ENCODE measurements around the gene ZBTB22. TPM values are rescaled to one million over a fixed set of nuclear protein-coding genes. Genes with fewer than 3 reads are reported as not detected.
"Not testable (repeated sequence)": the region's sequence is repeated elsewhere in the genome, so short reads cannot be mapped to it uniquely, and the experiment has no call there.

The ZBTB22 gene
- total RNA-seq, 1 donor from 2014 or later, result 10.6 TPM

DNA sequence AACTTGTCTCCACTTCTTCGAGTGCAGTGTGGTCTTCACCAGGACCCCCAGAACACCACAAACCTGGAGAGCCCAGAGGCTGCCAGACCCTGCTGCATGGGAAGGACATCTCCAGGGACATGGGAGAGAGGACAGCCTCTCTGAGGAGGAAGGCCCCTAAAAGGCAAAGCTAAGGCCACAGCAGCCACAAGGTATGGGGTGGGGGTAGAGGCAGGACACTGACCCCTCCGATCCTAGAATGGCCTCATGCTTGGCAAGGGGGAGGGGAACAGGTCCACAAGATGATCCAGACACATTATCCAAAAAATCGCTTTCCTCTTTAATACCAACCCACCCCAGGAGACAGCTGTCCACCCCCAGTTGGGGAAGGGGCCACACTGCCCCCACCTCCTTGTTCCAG is 38.7 kb downstream of the ZBTB22 start:
- ATAC-seq, result no peak

DNA sequence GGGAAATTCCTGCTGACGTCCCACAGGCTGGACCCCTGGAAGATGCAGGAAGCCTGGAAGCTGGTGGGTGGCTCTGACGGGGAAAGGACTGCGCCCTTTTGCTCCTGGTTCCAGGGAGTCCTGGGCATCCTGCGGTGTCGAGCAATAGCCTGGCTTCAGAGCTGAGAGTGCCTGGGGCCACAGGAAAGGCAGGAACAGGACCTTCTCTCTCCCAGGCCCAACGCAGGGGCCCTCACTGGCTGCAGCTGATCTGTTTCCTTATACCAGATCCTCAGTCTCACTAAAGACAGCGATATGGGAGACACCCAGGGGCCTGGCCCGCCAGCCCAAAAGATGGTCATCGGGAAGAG is 39.2 kb downstream of the ZBTB22 start:
- ATAC-seq, result no peak

DNA sequence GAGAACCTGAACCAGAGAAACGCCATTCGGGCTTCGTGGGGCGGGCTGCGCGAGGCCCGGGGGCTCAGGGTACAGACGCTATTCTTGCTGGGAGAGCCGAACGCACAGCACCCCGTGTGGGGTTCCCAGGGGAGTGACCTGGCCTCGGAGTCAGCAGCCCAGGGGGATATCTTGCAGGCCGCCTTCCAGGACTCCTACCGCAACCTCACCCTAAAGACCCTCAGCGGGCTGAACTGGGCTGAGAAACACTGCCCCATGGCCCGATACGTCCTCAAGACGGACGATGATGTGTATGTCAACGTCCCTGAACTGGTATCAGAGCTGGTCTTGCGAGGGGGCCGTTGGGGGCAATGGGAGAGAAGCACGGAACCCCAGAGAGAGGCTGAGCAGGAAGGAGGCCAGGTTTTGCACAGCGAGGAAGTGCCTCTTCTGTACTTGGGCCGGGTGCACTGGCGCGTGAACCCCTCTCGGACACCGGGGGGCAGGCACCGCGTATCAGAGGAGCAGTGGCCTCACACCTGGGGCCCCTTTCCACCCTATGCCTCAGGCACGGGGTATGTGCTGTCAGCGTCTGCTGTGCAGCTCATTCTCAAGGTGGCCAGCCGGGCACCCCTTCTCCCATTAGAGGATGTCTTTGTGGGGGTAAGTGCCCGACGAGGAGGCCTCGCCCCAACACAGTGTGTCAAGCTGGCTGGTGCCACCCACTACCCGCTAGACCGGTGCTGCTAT is 39.7 kb downstream of the ZBTB22 start:
- peak; percentile 3 for ATAC-seq

- peak; percentile 85 for ATAC-seq
Measured at GRCh38 chr6:33276864-33277662, 40.5 kb downstream of the ZBTB22 start, which contains the start of gene B3GALT4. TSS of gene B3GALT4 (plus strand) at chr6:33277123. CDS start at chr6:33277420, 297 bp downstream.

- ATAC-seq, result no peak
Measured at GRCh38 chr6:33276581-33276863, 41.0 kb downstream of the ZBTB22 start.

DNA sequence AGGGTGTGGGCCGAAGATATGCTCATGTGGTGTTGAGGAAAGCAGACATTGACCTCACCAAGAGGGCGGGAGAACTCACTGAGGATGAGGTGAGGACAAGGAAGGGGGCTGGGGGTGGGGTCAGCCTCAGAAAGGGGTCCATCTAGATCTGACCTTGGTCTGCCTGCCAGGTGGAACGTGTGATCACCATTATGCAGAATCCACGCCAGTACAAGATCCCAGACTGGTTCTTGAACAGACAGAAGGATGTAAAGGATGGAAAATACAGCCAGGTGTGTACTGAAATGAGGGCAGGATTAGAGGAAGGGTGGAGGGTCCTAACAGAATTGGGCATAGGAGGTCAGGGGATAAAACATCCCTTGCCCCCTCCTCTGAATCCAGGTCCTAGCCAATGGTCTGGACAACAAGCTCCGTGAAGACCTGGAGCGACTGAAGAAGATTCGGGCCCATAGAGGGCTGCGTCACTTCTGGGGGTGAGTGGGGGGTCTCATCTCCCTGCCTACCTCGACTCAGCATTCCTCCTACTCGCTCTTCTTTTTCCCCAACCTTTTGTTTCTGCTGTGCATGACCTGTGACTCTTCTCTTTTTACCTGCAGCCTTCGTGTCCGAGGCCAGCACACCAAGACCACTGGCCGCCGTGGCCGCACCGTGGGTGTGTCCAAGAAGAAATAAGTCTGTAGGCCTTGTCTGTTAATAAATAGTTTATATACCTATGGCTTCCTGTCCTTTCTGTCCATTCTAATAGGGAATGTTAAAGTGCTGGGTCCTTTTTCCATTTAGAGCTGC is 41.6 kb downstream of the ZBTB22 start:
- not testable (repeated sequence) for ATAC-seq

DNA sequence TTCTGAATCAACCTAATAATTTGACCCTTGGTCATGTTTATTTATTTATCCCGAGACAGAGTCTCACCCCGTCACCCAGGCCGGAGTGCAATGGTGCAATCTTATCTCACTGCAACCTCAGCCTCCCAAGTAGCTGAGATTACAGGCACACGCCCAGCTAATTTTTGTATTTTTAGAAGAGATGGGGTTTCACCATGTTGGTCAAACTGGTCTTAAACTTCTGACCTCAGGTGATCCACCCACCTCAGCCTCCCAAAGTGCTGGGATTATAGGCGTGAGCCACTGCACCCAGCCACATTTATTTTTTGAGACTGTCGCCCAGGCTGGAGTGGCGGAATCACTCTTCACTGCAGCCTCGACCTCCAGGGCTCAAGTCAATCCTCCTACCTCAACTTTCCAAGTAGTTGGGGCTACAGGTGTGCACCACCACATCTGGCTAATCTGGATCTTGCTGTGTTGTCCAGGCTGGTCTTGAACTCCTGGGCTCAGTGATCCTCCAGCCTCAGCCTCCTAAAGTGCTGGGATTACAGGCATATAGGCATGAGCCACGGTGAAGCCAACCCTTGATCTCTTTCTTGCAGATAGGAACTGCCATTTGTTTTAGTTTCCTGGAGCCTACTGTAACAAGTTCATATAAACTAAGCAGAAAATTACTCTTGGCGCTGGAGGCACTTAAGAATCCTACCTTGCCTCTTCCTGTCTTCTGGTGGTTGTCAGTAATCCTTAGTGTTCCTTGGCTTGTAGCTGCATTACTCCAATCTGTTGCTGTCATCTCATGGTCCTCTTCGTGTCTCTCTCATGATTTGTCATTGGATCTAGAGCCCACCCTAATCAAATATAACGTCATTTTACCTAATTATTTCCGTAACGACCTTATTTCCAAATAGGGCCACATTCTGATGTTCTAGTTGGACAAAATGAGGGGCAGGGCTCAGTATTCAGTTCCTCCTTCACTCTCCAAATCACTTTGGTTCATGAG is 43.3 kb downstream of the ZBTB22 start:
- no peak for ATAC-seq

DNA sequence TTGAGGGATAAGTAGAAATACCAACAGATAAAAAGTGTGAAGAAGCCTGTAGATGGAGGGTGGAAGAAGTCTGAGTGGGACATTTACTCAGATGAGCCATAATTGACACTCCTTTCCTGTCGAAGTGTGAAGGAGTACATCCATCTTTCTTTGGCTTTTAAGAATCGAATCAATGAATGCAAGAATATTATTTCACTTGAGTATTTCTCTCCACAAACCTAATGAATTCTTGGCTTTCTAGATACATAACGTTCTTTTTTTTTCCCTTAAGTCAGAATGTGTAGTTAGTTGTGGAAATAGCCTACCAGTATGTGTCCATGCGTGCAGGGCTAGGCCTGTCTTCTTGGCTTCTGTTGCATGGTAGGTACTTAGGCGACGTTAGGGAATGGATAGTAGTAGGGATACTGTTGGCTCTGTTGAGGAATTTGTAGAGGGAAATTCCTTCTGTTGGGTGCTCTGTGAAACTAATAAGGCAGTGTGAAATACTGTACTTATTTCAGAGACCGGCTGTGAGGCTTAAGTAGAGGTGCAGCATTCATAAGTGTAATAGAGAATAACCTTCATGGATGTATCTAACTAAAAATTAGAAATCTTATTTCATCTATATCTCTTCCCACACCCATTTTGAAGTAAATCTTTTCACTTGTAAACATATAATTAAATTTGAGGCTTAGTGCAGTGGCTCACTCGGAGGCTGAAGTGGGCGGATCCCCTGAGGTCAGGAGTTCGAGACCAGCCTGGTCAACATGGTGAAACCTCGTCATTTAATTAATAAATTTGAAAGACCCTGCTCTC is 44.2 kb downstream of the ZBTB22 start:
- ATAC-seq, result no peak

GRCh38 chr6:33272275-33273128 is 45.0 kb downstream of the ZBTB22 start:
- peak; percentile 1 for ATAC-seq

DNA sequence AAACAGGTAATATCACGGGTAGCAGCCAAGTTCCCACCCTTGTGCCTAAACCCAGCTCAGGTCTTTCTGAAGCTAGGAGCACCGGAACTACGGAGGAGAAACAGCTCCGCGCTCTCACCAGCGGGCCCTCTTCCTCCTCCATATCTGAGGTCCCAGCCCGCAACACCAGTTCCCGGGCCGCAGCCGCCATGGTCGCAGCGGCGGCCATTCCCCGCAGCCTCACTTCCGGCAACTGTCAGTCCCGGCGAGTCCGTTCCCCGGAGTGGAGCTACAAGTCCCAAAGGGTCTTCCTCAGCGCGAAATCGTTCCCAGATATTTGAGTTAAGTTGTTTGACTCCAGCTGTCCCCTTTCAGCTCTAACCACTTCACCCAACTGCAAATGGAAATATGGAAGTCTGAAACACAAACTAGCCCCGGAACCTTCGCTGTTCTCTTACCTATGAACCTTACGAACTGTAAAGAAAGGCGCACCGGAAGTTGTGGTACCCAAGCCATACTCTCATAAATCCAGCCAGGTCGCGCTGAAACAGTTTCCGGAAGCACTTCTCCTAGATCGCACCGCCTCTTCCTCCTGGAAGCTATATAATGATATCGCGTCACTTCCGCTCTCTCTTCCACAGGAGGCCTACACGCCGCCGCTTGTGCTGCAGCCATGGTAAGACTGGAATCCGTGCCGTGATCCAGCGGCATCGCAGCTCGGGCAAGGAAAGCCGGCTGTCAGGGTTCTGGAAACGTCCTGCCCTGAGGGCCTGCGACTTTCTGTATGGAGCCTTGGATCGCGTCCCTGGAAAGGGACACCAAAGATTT is 45.9 kb downstream of the ZBTB22 start, which contains the start of the genes RPS18 and VPS52:
Gene RPS18 (plus strand): TSS at position 608 of the 807 bp plus-strand sequence. CDS start 45 bp downstream, at position 653.
Gene VPS52 (minus strand): TSS at position 409 of the 807 bp plus-strand sequence. CDS start 201 bp downstream, at position 208.
- ATAC-seq, result peak; percentile 86

DNA sequence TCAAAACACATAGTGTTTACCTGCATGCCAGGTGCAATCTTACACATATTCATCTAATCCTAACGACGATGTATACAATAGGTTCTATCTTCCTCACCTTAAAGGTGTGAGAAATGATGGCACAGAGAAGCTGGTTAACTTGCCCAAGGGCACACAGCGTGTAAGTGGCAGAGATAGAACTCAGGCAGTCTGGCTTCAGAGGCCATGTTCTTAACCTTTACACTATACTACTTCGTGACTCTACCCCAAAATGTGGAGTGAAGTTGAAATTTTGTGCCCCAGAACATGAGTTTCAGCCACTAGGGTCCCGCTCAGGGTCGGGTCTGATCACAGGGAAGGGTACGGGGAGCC is 46.5 kb downstream of the ZBTB22 start:
- peak; percentile 22 for ATAC-seq

Other genes with a start within 250 kb of the ZBTB22 start
- gene HLA-DPA1, start 244.1 kb downstream of the ZBTB22 start, total RNA-seq, result 12.7 TPM
- 10.5 TPM for gene HLA-DPB1, start 241.8 kb downstream of the ZBTB22 start, total RNA-seq
- 0.32 TPM for gene COL11A2, start 125.3 kb downstream of the ZBTB22 start, total RNA-seq
- gene RXRB, start 117.1 kb downstream of the ZBTB22 start, total RNA-seq, result 19.6 TPM
- gene SLC39A7, start 116.9 kb downstream of the ZBTB22 start, total RNA-seq, result 31.1 TPM
- gene HSD17B8, start 113.1 kb downstream of the ZBTB22 start, total RNA-seq, result 27.3 TPM
- 27.0 TPM for gene RING1, start 109.2 kb downstream of the ZBTB22 start, total RNA-seq
- gene VPS52, start 45.9 kb downstream of the ZBTB22 start, total RNA-seq, result 38.8 TPM
- 3,499 TPM for gene RPS18, start 45.7 kb downstream of the ZBTB22 start, total RNA-seq
- gene B3GALT4, start 40.6 kb downstream of the ZBTB22 start, total RNA-seq, result 16.9 TPM
- gene WDR46, start 28.5 kb downstream of the ZBTB22 start, total RNA-seq, result 31.5 TPM
- gene PFDN6, start 28.1 kb downstream of the ZBTB22 start, total RNA-seq, result 39.9 TPM
- 55.8 TPM for gene RGL2, start 18.8 kb downstream of the ZBTB22 start, total RNA-seq
- gene TAPBP, start 3.7 kb downstream of the ZBTB22 start, total RNA-seq, result 63.5 TPM
- 28.1 TPM for gene DAXX, start 5.2 kb upstream of the ZBTB22 start, total RNA-seq
- 19.0 TPM for gene KIFC1, start 74.1 kb upstream of the ZBTB22 start, total RNA-seq
- 13.4 TPM for gene PHF1, start 93.3 kb upstream of the ZBTB22 start, total RNA-seq
- 92.4 TPM for gene CUTA, start 100.4 kb upstream of the ZBTB22 start, total RNA-seq
- gene SYNGAP1, start 102.3 kb upstream of the ZBTB22 start, total RNA-seq, result 7.1 TPM
- 5.5 TPM for gene ZBTB9, start 136.8 kb upstream of the ZBTB22 start, total RNA-seq